ENCODE data around the gene GALNT9. TPM values are rescaled to one million over a fixed set of nuclear protein-coding genes. Genes with fewer than 3 reads are reported as not detected.
"Not testable (repeated sequence)": the region's sequence is repeated elsewhere in the genome, so short reads cannot be mapped to it uniquely, and the experiment has no call there.

Gene GALNT9
- total RNA-seq, 1 experiment from 2014 or later, result 0.36 TPM

- Histone ChIP-seq H3K4me3 (no peak overlapping the region), H3K9me3 (replicated peaks) (no peaks in the 10 kb centered on the region), H3K27me3 (no peaks in the 10 kb centered on the region), H3K36me3 (no peaks in the 10 kb centered on the region), H3K4me1 (no peaks in the 10 kb centered on the region), H3K27ac (no peak overlapping the region)
- no peak for DNase-seq
These were observed 33.7 kb upstream of the GALNT9 start for GRCh38 chr12:132362996-132363660.

GRCh38 chr12:132360906-132361777, 31.8 kb upstream of the GALNT9 start:
- Histone ChIP-seq H3K9me3 (replicated peaks) (no peaks in the 10 kb centered on the region), H3K4me1 (no peaks in the 10 kb centered on the region), H3K27me3 (no peaks in the 10 kb centered on the region), H3K4me3 (no peak overlapping the region), H3K36me3 (no peaks in the 10 kb centered on the region), H3K27ac (no peak overlapping the region)
- no peak for DNase-seq

- Histone ChIP-seq H3K4me1 (no peaks in the 10 kb centered on the region), H3K27ac (no peak overlapping the region), H3K36me3 (no peaks in the 10 kb centered on the region), H3K4me3 (no peak overlapping the region), H3K9me3 (replicated peaks) (no peaks in the 10 kb centered on the region), H3K27me3 (no peaks in the 10 kb centered on the region)
- no peak for DNase-seq
These were observed 31.0 kb upstream of the GALNT9 start for GRCh38 chr12:132360410-132360809.

- Histone ChIP-seq H3K4me1 (no peaks in the 10 kb centered on the region), H3K27me3 (no peaks in the 10 kb centered on the region), H3K9me3 (replicated peaks) (no peaks in the 10 kb centered on the region), H3K4me3 (no peak overlapping the region), H3K27ac (no peak overlapping the region), H3K36me3 (no peaks in the 10 kb centered on the region)
- DNase-seq, result no peak
These were observed 30.6 kb upstream of the GALNT9 start for GRCh38 chr12:132359971-132360370.

GRCh38 chr12:132359551-132359950, 30.2 kb upstream of the GALNT9 start:
- Histone ChIP-seq H3K36me3 (no peaks in the 10 kb centered on the region), H3K27me3 (no peaks in the 10 kb centered on the region), H3K4me1 (no peaks in the 10 kb centered on the region), H3K9me3 (replicated peaks) (no peaks in the 10 kb centered on the region), H3K4me3 (no peak overlapping the region), H3K27ac (no peak overlapping the region)
- no peak for DNase-seq

GRCh38 chr12:132358241-132359225, 29.1 kb upstream of the GALNT9 start:
- not testable (repeated sequence) for H3K4me3 ChIP-seq; H3K9me3 ChIP-seq (replicated peaks); H3K27me3 ChIP-seq; H3K4me1 ChIP-seq; H3K27ac ChIP-seq; DNase-seq; H3K36me3 ChIP-seq

GRCh38 chr12:132357623-132358186, 28.3 kb upstream of the GALNT9 start:
- no peaks in the 10 kb centered on the region for H3K27me3 ChIP-seq
- no peak overlapping the region for H3K27ac ChIP-seq
- no peak for DNase-seq
- no peaks in the 10 kb centered on the region for H3K4me1 ChIP-seq
- H3K9me3 ChIP-seq (replicated peaks), result no peaks in the 10 kb centered on the region
- no peaks in the 10 kb centered on the region for H3K36me3 ChIP-seq
- no peak overlapping the region for H3K4me3 ChIP-seq

GRCh38 chr12:132356691-132357622, 27.6 kb upstream of the GALNT9 start:
- Histone ChIP-seq H3K27me3 (no peaks in the 10 kb centered on the region), H3K4me1 (no peaks in the 10 kb centered on the region), H3K36me3 (no peaks in the 10 kb centered on the region), H3K27ac (no peak overlapping the region), H3K4me3 (no peak overlapping the region), H3K9me3 (replicated peaks) (no peaks in the 10 kb centered on the region)
- DNase-seq, result no peak

- no peak overlapping the region for H3K27ac ChIP-seq
- H3K27me3 ChIP-seq, result no peaks in the 10 kb centered on the region
- H3K4me3 ChIP-seq, result no peak overlapping the region
- H3K4me1 ChIP-seq, result no peaks in the 10 kb centered on the region
- H3K9me3 ChIP-seq (replicated peaks), result no peaks in the 10 kb centered on the region
- H3K36me3 ChIP-seq, result no peaks in the 10 kb centered on the region
- peak in 1 of 2 experiments; percentile 12 for DNase-seq
These were observed 26.6 kb upstream of the GALNT9 start for GRCh38 chr12:132355742-132356681.

GRCh38 chr12:132354982-132355680, 25.7 kb upstream of the GALNT9 start:
- H3K36me3 ChIP-seq, result no peaks in the 10 kb centered on the region
- H3K4me1 ChIP-seq, result no peaks in the 10 kb centered on the region
- H3K4me3 ChIP-seq, result no peak overlapping the region
- H3K27me3 ChIP-seq, result no peaks in the 10 kb centered on the region
- no peak for DNase-seq
- H3K9me3 ChIP-seq (replicated peaks), result no peaks in the 10 kb centered on the region
- H3K27ac ChIP-seq, result no peak overlapping the region

GRCh38 chr12:132354211-132354981, 25.0 kb upstream of the GALNT9 start:
- Histone ChIP-seq H3K36me3 (no peaks in the 10 kb centered on the region), H3K9me3 (replicated peaks) (no peaks in the 10 kb centered on the region), H3K4me3 (no peak overlapping the region), H3K27me3 (no peaks in the 10 kb centered on the region), H3K27ac (no peak overlapping the region), H3K4me1 (no peaks in the 10 kb centered on the region)
- no peak for DNase-seq

- no peak for DNase-seq
- Histone ChIP-seq H3K4me3 (no peak overlapping the region), H3K27ac (no peak overlapping the region), H3K27me3 (no peaks in the 10 kb centered on the region), H3K36me3 (no peaks in the 10 kb centered on the region), H3K9me3 (replicated peaks) (no peaks in the 10 kb centered on the region), H3K4me1 (no peaks in the 10 kb centered on the region)
These were observed 24.4 kb upstream of the GALNT9 start for GRCh38 chr12:132353811-132354210.
